Inflammatory macrophage treated with lipopolysaccharide for 1 hour (primary cell): ENCODE results near the gene TMEM72.

Experiments used
- DNase-seq, 2 donors: peaks; one replicate each; pipeline ENCODE4 v3.0.0-alpha.2; 2020 to 2022

TMEM72 gene

GRCh38 chr10:44981172-44982113 is 70.3 kb downstream of the TMEM72 start:
- DNase-seq = no peak

GRCh38 chr10:44982114-44982460 is 71.0 kb downstream of the TMEM72 start:
- DNase-seq = no peak

GRCh38 chr10:44982496-44982895 is 71.4 kb downstream of the TMEM72 start:
- no peak for DNase-seq

GRCh38 chr10:44983066-44983894 is 72.1 kb downstream of the TMEM72 start:
- no peak for DNase-seq

GRCh38 chr10:44983895-44984278 is 72.8 kb downstream of the TMEM72 start:
- no peak for DNase-seq

- no peak for DNase-seq
Observed at GRCh38 chr10:44984671-44985101, 73.5 kb downstream of the TMEM72 start.

- DNase-seq = no peak
Observed at GRCh38 chr10:44985175-44985681, 74.1 kb downstream of the TMEM72 start.

- DNase-seq = no peak
Observed at GRCh38 chr10:44986179-44986578, 75.0 kb downstream of the TMEM72 start.
